ENCODE results near the gene DOCK11. TPM values are rescaled to one million over a fixed set of nuclear protein-coding genes. Genes with fewer than 3 reads are reported as not detected.

The DOCK11 gene
- total RNA-seq, 2 experiments from 2014 or later = 62.6 to 66.0 TPM

GRCh38 chrX:118502161-118502789, 6.7 kb downstream of the DOCK11 start:
- Mint-ChIP-seq H3K4me3 (no peak overlapping the region), H3K9me3 (ENCODE audit: insufficient read depth) (no peaks in the 10 kb centered on the region), H3K4me1 (ENCODE audit: low read depth) (peaks cover 54% of the 10 kb centered on the region), H3K27ac (peak overlapping the region; percentile 87), H3K27me3 (ENCODE audit: low read depth) (no peaks in the 10 kb centered on the region), H3K36me3 (ENCODE audit: low read depth) (peaks cover 19% of the 10 kb centered on the region)
- ChIA-PET CTCF (interaction anchor here (0.8 to 1.3 kb wide), 2 partner anchors 16 to 43 kb away, joined by 3 to 4 read pairs; no protein-coding TSS in a partner anchor), POLR2A (no interaction called here)
- DNase-seq = no peak
- ATAC-seq = peak; percentile 25

- POLR2A ChIA-PET = no interaction called here
- Mint-ChIP-seq H3K36me3 (ENCODE audit: low read depth) (peaks cover 21% of the 10 kb centered on the region), H3K9me3 (ENCODE audit: insufficient read depth) (no peaks in the 10 kb centered on the region), H3K4me3 (peak overlapping the region; percentile 47), H3K4me1 (ENCODE audit: low read depth) (peaks cover 42% of the 10 kb centered on the region), H3K27me3 (ENCODE audit: low read depth) (no peaks in the 10 kb centered on the region), H3K27ac (peak overlapping the region; percentile 87)
- CTCF ChIA-PET = no interaction called here
- ATAC-seq (peak; percentile 10), DNase-seq (no peak)
These were observed 7.8 kb downstream of the DOCK11 start for GRCh38 chrX:118503260-118504041.

GRCh38 chrX:118504581-118504980, 9.0 kb downstream of the DOCK11 start:
- ATAC-seq (no peak), DNase-seq (no peak)
- Mint-ChIP-seq H3K4me3 (no peak overlapping the region), H3K36me3 (ENCODE audit: low read depth) (peaks cover 29% of the 10 kb centered on the region), H3K27ac (no peak overlapping the region), H3K27me3 (ENCODE audit: low read depth) (no peaks in the 10 kb centered on the region), H3K9me3 (ENCODE audit: insufficient read depth) (no peaks in the 10 kb centered on the region), H3K4me1 (ENCODE audit: low read depth) (peaks cover 32% of the 10 kb centered on the region)
- CTCF ChIA-PET = no interaction called here
- POLR2A ChIA-PET = no interaction called here

GRCh38 chrX:118506805-118507480, 11.3 kb downstream of the DOCK11 start:
- ChIA-PET CTCF (no interaction called here), POLR2A (interaction anchor here (1.3 kb wide), 1 partner anchor 9 kb away, joined by 3 read pairs; no protein-coding TSS in a partner anchor)
- Mint-ChIP-seq H3K27ac (no peak overlapping the region), H3K4me1 (ENCODE audit: low read depth) (peaks cover 33% of the 10 kb centered on the region), H3K9me3 (ENCODE audit: insufficient read depth) (no peaks in the 10 kb centered on the region), H3K4me3 (no peak overlapping the region), H3K27me3 (ENCODE audit: low read depth) (no peaks in the 10 kb centered on the region), H3K36me3 (ENCODE audit: low read depth) (peaks cover 41% of the 10 kb centered on the region)
- no peak for DNase-seq
- ATAC-seq = no peak

- Mint-ChIP-seq H3K4me3 (no peak overlapping the region), H3K9me3 (ENCODE audit: insufficient read depth) (no peaks in the 10 kb centered on the region), H3K4me1 (ENCODE audit: low read depth) (peaks cover 29% of the 10 kb centered on the region), H3K36me3 (ENCODE audit: low read depth) (peaks cover 40% of the 10 kb centered on the region), H3K27me3 (ENCODE audit: low read depth) (no peaks in the 10 kb centered on the region), H3K27ac (no peak overlapping the region)
- ATAC-seq (no peak), DNase-seq (no peak)
- ChIA-PET CTCF (no interaction called here), POLR2A (interaction anchor here (1.5 kb wide), 1 partner anchor 11 kb away, joined by 3 read pairs; no protein-coding TSS in a partner anchor)
These were observed 12.2 kb downstream of the DOCK11 start for GRCh38 chrX:118507766-118508165.

GRCh38 chrX:118508221-118508620, 12.6 kb downstream of the DOCK11 start:
- Mint-ChIP-seq H3K4me3 (no peak overlapping the region), H3K4me1 (ENCODE audit: low read depth) (peaks cover 29% of the 10 kb centered on the region), H3K9me3 (ENCODE audit: insufficient read depth) (no peaks in the 10 kb centered on the region), H3K27me3 (ENCODE audit: low read depth) (no peaks in the 10 kb centered on the region), H3K27ac (no peak overlapping the region), H3K36me3 (ENCODE audit: low read depth) (peaks cover 45% of the 10 kb centered on the region)
- CTCF ChIA-PET = no interaction called here
- DNase-seq = no peak
- no peak for ATAC-seq
- POLR2A ChIA-PET = interaction anchor here (1.5 kb wide), 1 partner anchor 12 kb away, joined by 3 read pairs; no protein-coding TSS in a partner anchor

GRCh38 chrX:118508635-118509034, 13.0 kb downstream of the DOCK11 start:
- ChIA-PET POLR2A (interaction anchor here (1.5 kb wide), 1 partner anchor 12 kb away, joined by 3 read pairs; no protein-coding TSS in a partner anchor), CTCF (no interaction called here)
- H3K9me3 Mint-ChIP-seq (ENCODE audit: insufficient read depth) = no peaks in the 10 kb centered on the region
- no peak overlapping the region for H3K4me3 Mint-ChIP-seq
- H3K27me3 Mint-ChIP-seq (ENCODE audit: low read depth) = no peaks in the 10 kb centered on the region
- H3K27ac Mint-ChIP-seq = no peak overlapping the region
- peaks cover 27% of the 10 kb centered on the region for H3K4me1 Mint-ChIP-seq (ENCODE audit: low read depth)
- peaks cover 46% of the 10 kb centered on the region for H3K36me3 Mint-ChIP-seq (ENCODE audit: low read depth)
- ATAC-seq (no peak), DNase-seq (no peak)

DNA sequence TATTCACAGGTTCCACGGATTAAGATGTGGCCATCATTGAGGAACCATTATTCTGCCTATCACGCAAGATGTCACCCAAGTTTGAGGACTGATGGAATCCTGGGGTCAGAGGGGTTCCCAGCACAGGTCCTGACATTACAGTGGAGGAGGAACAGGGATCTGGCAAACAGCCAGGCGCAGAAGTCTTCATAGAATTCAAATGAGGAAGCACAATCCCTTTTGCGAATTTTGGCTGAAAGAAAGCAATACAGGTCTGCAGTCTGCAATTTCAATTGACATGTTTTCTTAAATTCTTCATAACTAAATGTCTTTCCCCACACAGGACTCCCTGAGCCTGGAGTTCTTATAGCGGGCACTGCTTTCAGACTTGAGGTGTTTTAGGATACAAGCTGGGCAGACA, 14.5 kb downstream of the DOCK11 start:
- POLR2A ChIA-PET = no interaction called here
- peaks cover 56% of the 10 kb centered on the region for H3K36me3 Mint-ChIP-seq (ENCODE audit: low read depth)
- peaks cover 29% of the 10 kb centered on the region for H3K4me1 Mint-ChIP-seq (ENCODE audit: low read depth)
- H3K27ac Mint-ChIP-seq = no peak overlapping the region
- no peak for DNase-seq
- H3K27me3 Mint-ChIP-seq (ENCODE audit: low read depth) = no peaks in the 10 kb centered on the region
- ATAC-seq = no peak
- CTCF ChIA-PET = no interaction called here
- H3K9me3 Mint-ChIP-seq (ENCODE audit: insufficient read depth) = no peaks in the 10 kb centered on the region
- H3K4me3 Mint-ChIP-seq = no peak overlapping the region

DNA sequence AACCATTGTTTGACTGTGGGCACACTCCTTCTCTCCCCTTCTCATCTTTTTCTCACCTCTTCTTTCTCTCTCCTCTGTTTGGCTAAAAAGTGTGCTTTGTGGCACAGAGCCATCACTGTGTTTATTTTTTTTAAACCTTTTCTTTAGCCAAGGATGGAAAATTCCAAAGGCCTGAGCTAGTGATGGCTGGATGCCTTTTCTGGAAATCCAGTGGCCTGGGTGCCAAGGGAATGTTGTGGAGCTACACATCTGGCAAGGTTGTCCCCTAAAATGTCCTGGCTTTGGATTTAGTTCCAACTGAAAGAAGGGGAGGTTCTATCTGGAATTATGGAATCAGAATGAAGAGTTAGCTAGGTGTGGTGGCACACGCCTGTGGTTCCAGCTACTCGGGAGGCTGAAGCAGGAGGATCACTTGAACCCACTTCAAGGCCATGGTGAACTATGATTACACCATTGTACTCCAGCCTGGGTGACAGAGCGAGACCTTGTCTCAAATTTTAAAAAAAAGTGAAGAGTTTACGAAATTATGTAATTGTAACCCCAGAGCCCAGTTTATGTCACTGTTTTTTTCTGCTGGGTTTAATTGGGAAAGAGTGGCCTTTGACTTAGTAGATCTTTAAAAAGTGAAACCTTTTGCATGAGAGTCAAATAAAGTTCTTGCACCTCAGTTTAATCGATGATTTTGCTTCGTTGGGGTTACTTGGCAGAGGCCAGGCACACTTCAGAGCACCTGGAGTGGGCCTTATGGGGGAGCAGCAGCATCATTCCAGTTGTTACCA, 17.7 kb downstream of the DOCK11 start:
- no peak for DNase-seq
- Mint-ChIP-seq H3K36me3 (ENCODE audit: low read depth) (peaks cover 46% of the 10 kb centered on the region), H3K9me3 (ENCODE audit: insufficient read depth) (no peaks in the 10 kb centered on the region), H3K27ac (no peak overlapping the region), H3K4me3 (no peak overlapping the region), H3K4me1 (ENCODE audit: low read depth) (peaks cover 28% of the 10 kb centered on the region), H3K27me3 (ENCODE audit: low read depth) (no peaks in the 10 kb centered on the region)
- ChIA-PET POLR2A (no interaction called here), CTCF (no interaction called here)
- no peak for ATAC-seq

DNA sequence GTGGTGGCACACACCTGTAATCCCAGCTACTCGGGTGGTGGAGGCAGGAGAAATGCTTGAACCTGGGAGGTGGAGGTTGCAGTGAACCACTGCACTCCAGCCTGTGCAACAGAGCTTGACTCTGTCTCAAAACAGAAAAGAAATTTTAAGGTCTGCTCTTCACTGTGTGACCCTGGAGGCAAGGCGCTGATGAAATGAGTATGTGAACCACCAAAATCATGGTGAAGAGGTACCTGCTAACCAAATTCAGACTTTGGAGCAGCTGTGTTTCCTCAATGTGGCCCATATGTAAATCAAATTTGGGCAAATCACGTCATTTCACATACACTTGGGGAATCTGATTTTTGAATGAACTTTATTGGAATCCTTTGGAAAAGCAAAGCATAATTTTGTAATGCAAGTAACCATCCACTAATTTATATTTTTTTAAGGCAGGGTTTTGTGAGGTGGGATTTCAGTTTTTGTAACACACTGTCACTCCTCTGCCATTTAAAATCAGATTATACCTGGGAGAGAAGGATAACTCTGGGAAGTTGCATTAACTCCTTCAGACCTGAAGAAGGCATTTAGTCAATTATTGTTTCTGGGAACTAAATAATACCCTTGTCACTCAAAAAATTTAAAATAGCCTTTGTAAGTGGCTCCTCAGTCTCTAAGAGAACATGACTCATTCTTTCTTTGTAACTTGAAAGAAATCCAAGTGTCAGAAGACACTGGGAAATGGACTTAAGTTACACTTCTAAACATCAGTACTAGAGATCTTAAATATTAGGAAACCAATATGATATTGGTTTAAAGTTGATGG, 24.0 kb downstream of the DOCK11 start:
- Mint-ChIP-seq H3K9me3 (ENCODE audit: insufficient read depth) (no peaks in the 10 kb centered on the region), H3K27me3 (ENCODE audit: low read depth) (no peaks in the 10 kb centered on the region), H3K4me3 (no peak overlapping the region), H3K27ac (no peak overlapping the region), H3K4me1 (ENCODE audit: low read depth) (peaks cover 61% of the 10 kb centered on the region), H3K36me3 (ENCODE audit: low read depth) (peaks cover 26% of the 10 kb centered on the region)
- ChIA-PET POLR2A (no interaction called here), CTCF (no interaction called here)
- no peak for DNase-seq
- no peak for ATAC-seq

Measured in activated CD8-positive, alpha-beta T cell treated with anti-CD3 and anti-CD28 coated beads, Interleukin-2, amount 10 ng/mL, durations not matched to agents 7 days and 5 days (primary cell).